Stimulated activated CD4-positive, alpha-beta T cell treated with anti-CD3 and anti-CD28 coated beads, Interleukin-1b, Interleukin-23, amount 100 ng/mL, for 48 hours (primary cell): Measurements from ENCODE around the gene BABAM1.
A peak's percentile ranks its signal among the peaks of the same experiment; 100 is the strongest.

Source experiments
- DNase-seq: peaks from one replicate; pipeline ENCODE4 v3.0.0-alpha.2; 2020

Gene BABAM1

GRCh38 chr19:17324357-17325114 lies 57.3 kb downstream of the BABAM1 start:
- DNase-seq: no peak

GRCh38 chr19:17325133-17325532 lies 57.9 kb downstream of the BABAM1 start:
- DNase-seq: no peak

GRCh38 chr19:17325881-17326594 lies 58.8 kb downstream of the BABAM1 start:
- DNase-seq: no peak

GRCh38 chr19:17326595-17326966 lies 59.3 kb downstream of the BABAM1 start:
- DNase-seq: no peak

- no peak for DNase-seq
Measured at GRCh38 chr19:17327068-17327653, 59.9 kb downstream of the BABAM1 start.

GRCh38 chr19:17327654-17328516 lies 60.6 kb downstream of the BABAM1 start:
- peak; percentile 39 for DNase-seq
